ENCODE measurements around the gene HMGXB4.
A peak's percentile ranks its signal among the peaks of the same experiment; 100 is the strongest.

HMGXB4 gene

GRCh38 chr22:35264986-35265385, 7.7 kb downstream of the HMGXB4 start:
- no peak for DNase-seq

DNA sequence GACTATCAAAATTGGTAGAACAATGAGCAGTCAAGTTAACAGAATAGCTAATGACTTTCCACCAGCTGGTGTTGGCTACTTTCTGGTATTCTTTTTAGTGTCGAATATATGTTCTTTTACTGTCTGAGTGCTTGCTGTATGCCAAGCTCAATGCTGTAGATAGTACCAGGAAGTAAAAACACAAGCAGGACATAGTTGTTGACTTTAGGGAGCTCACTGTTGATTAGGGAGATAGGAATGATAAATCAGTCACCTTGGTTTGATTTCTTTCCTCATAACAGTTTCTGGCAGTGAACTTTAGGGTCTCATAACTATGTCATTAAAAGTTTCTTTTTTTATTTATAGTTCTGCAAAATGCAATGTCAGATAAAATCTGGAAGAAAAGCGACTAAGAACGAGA, 9.0 kb downstream of the HMGXB4 start:
- no peak for DNase-seq

GRCh38 chr22:35269630-35270029, 12.3 kb downstream of the HMGXB4 start:
- DNase-seq = no peak

DNA sequence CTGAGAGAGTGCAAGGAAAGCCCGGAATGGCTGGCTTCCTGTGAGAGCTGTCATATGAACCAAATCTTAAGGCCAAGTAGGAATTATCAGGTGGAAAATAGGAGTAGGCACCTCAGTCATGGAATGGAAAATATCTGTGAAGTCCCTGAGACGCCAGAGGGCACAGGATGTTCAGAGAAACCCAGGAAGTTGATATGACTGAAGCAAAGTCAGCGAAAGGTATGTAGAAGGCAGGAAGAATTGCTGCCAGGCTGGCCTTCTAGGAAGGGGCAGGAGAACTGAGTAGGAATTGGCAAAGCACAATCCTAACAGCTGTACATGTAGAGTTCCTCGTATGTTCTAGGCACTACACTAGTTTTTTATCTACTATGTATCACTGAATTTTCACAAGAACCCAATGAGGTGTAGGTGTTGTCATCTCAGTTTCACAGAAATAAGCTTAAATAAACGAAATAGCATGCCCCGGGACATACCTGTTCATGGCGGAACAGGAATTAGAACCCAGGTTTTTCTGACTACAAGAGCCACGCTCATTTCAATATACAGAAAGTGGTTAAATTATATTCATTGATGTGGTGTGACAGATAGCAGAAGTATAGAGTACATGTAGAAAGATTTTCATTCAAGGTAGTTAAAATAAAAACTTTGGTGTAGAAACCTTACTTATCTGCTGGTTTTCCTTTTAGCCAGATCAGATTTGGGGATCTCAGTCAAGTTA, 17.0 kb downstream of the HMGXB4 start:
- DNase-seq = peak in 1 of 2 experiments; percentile 15

DNA sequence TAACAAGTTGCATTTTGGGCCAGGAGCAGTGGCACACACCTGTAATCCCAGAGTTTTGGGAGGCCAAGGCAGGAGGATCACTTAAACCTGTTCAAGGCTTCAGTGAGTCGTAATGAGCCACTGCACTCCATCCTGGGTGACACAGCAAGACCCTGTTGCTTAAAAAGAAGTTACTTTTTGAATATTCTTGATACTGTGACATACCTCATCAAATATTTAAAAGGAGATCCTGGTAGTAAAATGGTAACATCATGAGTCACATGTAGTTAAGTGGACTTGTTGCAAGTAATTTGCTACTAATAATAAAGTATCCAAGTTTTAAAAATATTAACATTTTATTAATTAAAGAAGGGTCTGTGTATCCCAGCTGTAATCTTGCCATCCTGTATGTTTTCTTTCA, 18.3 kb downstream of the HMGXB4 start:
- peak in 1 of 2 experiments; percentile 2 for DNase-seq

- DNase-seq = no peak
Observed at GRCh38 chr22:35276019-35276418, 18.7 kb downstream of the HMGXB4 start.

- DNase-seq = no peak
Observed at GRCh38 chr22:35288116-35288515, 30.8 kb downstream of the HMGXB4 start.

GRCh38 chr22:35292786-35293185, 35.5 kb downstream of the HMGXB4 start:
- DNase-seq = no peak

DNA sequence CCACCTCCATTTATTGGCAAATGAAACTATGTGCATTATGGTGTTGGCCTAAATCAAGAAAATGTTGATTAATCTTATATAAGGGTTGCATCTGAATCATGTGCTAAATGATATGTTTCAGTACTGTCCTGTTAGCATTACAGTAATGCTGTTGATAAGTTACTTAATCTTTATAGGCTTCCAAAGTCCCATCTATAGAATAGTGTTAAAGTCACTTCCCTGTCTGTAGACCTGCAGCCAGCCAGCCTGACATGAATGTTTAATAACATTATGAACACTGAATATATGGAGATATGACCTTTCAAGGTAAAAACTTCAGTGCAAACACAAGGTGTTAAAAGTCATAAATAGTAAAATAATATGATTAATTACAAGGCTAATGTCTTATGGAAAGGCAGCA, 38.8 kb downstream of the HMGXB4 start:
- DNase-seq = no peak

- DNase-seq = peak in 1 of 2 experiments; percentile 34
Observed at GRCh38 chr22:35299217-35299672, 42.0 kb downstream of the HMGXB4 start.

DNA sequence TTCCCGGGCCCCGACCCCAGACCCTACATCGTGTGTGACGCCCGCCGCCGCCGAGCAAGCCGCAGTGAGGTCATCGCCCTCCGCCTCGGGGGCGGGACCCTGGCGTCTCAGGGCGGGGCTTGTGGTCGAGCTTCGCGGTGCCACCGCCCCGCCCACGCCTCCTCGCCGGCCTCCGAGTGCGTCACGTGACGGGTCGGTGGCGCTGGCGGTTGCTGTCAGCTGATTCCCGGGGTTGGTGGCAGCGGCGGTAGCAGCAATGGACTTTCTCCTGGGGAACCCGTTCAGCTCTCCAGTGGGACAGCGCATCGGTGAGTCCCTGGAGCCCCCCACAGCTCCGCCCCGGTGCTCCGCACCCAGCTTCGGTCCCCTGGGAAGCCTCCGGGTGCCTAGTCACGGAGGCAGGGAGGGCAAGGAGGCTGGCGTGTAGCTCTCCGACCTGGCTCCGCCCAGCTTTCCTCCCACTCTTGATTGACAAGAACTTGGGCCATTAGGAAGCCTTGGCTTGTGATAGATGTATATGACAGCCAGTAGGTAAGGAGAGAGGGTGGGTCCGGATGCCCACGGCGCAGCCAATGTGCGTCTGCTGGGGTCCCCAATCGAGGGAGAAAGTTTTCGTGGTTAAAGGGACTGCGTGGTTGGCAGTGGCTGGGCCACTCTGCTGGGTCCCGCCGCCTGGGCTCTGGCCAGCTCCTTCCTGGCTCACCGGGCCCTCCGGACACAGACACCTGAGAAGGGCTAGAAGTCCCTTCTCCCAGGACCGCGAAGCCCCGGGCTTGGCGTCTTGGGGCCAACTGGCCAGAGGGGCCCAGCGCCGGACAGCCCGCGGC, 42.6 kb downstream of the HMGXB4 start, which contains the start of gene TOM1:
Gene TOM1, plus strand, starts transcription at position 222 of the 827 bp plus-strand sequence. Its CDS starts 35 bp downstream, at position 257.
- peak; percentile 84 to 95 for DNase-seq

DNA sequence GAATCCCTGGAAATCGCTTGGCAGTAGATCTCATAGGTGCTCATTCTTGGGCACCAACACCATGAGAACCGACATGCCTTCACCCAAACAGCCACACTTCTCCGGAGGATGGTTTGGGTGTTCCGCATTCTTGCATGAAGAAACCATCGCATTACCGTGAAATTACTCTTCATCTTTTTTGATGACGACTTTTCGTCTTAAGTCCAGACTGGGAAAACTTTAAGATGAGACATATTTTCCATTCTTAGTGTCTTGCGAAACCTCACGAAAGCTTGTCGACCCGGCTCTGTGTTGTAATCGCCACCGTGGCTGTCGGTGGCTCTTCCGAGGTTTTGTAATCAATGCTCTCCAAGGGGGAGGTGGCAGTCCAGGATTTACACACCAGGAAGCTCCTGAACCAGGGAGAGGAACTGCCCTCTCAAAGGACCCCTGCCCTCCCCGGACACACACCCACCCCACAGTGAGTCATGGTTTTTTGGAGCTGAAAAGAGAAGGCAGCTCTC, 44.1 kb downstream of the HMGXB4 start:
- peak; percentile 26 to 51 for DNase-seq

GRCh38 chr22:35303029-35303624, 45.8 kb downstream of the HMGXB4 start:
- no peak for DNase-seq

DNA sequence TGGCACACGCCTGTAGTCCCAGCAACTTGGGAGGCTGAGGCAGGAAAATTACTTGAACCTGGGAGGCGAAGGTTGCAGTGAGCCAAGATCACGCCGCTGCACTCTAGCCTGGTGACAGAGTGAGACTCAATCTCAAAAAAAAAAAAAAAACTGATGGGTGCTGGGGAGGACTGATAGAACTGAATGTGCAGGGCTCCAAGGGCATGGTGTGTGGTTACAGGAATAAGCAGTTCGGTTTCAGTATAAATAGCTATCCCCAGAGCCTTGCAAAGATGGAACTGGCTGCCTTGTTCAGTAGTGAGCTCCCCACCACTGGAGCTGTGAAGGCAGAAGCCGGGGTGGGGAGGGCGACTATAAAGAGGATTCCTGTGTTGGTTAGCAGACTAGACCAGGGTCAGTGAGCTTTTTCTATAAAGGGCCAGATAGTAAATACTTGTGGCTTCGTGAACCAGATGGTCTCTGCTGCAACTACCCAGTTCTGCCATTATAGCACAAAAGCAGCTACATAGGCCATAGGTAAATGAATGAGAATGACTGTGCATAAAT, 48.3 kb downstream of the HMGXB4 start:
- no peak for DNase-seq

DNA sequence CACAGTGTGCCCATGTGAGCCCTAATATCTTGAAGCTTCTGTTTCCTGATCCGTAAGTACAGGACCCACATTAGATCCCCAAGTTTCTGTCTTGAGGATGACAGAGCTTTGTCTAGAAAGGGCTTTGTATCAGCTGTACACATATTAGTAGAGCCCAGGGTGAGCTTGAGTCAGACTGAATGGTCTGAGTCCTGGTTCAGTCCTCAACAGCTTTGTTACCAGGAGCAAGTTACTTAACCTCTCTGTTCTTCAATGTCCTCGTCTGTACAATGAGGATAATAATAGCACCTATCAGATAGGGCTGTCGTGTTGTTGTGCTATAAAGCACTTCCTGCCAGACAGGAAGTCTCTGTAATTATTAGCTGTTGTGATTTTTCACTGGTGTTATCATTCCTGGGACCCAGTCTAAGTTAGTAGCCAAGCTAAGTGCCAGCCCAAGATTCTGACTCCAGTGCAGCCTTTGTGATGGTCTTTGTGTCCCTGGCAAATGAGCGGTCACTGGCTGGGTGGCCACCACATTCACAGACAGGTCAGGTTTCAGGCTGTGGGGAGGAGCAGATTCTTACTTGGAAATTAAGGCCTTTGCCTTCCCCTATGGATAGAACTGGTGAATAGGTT, 49.2 kb downstream of the HMGXB4 start:
- no peak for DNase-seq

DNA sequence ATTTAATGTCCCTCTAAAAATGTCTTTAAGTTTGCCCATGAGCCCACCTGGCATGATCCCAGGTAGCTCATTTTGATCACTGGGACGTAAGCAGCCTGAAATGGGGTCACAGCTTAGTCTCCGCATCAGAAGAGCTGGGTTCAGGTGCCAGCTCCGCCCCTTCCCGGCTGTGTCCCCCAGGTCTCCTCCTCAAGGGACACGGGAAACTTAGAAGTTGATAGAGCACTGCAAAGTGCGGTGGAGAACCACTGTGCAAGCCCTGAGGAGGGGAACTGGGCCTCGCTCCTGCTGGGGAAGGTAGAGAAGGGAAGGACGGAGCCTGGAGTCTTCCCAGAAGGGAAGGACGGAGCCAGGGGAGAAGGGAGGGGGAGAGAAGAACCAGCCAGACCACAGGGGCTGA, 50.1 kb downstream of the HMGXB4 start:
- DNase-seq = no peak

GRCh38 chr22:35307892-35308291, 50.6 kb downstream of the HMGXB4 start:
- no peak for DNase-seq

DNA sequence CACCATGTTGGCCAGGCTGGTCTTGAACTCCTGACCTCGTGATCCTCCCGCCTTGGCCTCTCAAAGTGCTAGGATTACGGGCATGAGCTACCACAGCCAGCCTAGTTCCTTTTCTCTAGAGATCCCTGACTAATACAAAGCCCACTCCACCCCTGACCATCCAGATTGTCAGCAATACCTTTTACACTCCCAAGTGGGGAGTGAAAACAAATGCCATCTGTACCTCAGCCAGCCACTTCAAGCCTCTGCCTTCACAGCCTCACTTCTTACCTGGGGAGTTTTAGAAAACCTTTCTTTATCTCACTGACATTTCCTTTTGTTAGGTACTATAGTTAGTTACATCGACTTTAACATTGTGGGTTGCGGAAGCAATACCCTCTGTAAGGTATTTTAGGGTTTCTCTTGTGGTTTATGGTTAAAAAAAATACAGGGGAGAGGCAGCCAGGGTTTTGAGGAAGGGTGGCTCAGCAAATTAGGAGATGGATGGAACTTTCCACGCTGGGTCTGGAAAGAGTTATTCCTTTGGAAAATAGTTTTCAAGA, 51.3 kb downstream of the HMGXB4 start:
- no peak for DNase-seq

DNA sequence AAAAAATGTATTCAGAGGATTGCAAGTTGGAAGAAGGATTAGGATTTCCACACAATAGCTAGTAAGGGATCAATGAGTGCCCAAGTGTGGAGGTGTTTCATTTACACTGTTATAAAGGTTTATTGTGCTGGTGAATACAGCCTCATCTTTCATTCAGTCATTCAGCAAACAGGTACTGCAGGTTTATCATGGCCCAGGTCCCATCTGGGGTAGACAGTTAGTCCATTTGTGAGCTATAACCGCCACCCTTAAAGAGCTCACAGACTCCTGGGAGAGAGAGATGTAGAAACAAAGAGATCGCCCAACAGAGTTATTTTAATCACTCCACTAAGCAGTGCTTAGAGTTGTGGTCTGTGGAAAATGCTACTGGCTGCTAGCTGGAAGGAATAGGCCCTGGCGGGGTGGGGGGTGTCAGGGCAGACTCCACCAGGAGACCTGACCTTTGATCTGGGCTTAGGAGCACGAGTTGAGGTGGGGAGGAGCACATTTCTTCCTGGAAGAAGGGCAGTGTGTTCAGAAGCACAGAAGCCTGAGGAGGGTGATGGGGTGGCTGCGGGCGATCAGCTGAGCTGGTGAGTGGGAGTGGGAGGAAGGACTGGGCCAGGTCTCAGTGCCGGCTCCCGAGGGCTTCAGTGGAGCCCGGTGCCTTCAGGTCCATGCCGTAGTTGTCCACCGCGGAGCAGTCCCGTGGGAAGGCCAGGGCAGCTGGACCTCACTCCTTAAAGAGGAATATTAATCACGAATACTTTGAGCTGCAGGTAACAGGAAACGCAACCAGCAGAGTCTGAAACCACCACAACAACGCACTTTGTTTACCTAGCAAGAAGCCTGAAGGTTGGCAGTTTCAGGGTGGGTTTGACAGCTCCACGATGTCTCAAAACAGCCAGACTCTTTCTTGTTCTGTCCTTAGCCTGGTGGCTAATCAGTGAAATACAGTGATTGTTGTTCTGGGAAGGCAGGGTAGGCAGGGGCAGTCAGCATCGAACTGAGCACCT, 53.6 kb downstream of the HMGXB4 start:
- DNase-seq = no peak

DNA sequence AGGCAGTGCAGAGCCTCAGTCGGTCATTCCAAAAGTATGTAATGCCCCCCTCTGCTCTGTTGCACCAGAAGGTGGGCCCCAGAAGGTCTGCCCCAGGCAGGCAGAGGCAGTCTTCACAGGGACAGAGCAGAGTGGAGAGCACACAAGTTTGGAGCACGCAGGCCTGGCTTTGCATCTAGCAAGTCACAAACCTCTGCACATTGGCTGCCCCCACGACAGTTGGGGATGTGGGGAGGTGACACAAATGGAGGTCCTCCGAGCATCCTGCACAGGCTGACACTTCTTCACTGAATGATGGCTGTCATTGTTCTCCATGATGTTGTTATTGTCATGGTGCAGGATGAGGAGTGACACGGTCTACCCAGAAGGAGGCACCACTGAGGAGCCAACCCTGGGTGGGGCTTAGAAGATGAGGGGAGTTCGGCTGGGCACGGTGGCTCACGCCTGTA, 54.3 kb downstream of the HMGXB4 start:
- no peak for DNase-seq
